ENCODE results near the gene SLC40A1.
A peak's percentile ranks its signal among the peaks of the same experiment; 100 is the strongest.

SLC40A1 gene

GRCh38 chr2:189580241-189580651, 340 bp downstream of the SLC40A1 start:
- no peak for TF ChIP-seq CTCF (conservative IDR thresholded peaks at IDR 0.05; ENCODE audit: low read depth, low read length)
- peak overlapping the region; percentile 66 for H3K4me3 ChIP-seq (ENCODE audit: low read length)
- no peak for DNase-seq (ENCODE audit: low read depth)

- TF ChIP-seq CTCF (conservative IDR thresholded peaks at IDR 0.05; ENCODE audit: low read depth, low read length): no peak
- H3K4me3 ChIP-seq (ENCODE audit: low read length): peak overlapping the region; percentile 66
- no peak for DNase-seq (ENCODE audit: low read depth)
Measured at GRCh38 chr2:189579585-189580186, 900 bp downstream of the SLC40A1 start.

- H3K4me3 ChIP-seq (ENCODE audit: low read length): no peak overlapping the region
Measured at GRCh38 chr2:189578272-189578950, 2.2 kb downstream of the SLC40A1 start.

GRCh38 chr2:189577121-189577520, 3.5 kb downstream of the SLC40A1 start:
- no peak for DNase-seq (ENCODE audit: low read depth)
- no peak for TF ChIP-seq CTCF (conservative IDR thresholded peaks at IDR 0.05; ENCODE audit: low read depth, low read length)
- no peak overlapping the region for H3K4me3 ChIP-seq (ENCODE audit: low read length)

More at GRCh38 chr2:189578272-189578950, 2.2 kb downstream of the SLC40A1 start:
- DNase-seq (ENCODE audit: low read depth): no peak
- no peak for TF ChIP-seq CTCF (conservative IDR thresholded peaks at IDR 0.05; ENCODE audit: low read depth, low read length)

- DNase-seq (ENCODE audit: low read depth): no peak
- no peak for TF ChIP-seq CTCF (conservative IDR thresholded peaks at IDR 0.05; ENCODE audit: low read depth, low read length)
- no peak overlapping the region for H3K4me3 ChIP-seq (ENCODE audit: low read length)
Measured at GRCh38 chr2:189576396-189576795, 4.2 kb downstream of the SLC40A1 start.

GRCh38 chr2:189574793-189575475, 5.7 kb downstream of the SLC40A1 start:
- TF ChIP-seq CTCF (conservative IDR thresholded peaks at IDR 0.05; ENCODE audit: low read depth, low read length): no peak
- DNase-seq (ENCODE audit: low read depth): no peak
- no peak overlapping the region for H3K4me3 ChIP-seq (ENCODE audit: low read length)

Data from retinal pigment epithelial cell (primary cell).